ENCODE measurements around the gene TP53TG5. TPM values are rescaled to one million over a fixed set of nuclear protein-coding genes. Genes with fewer than 3 reads are reported as not detected.

TP53TG5 gene
- total RNA-seq, 1 donor from 2014 or later, result not detected

- DNase-seq (no peak), ATAC-seq (no peak)
- no peak overlapping the region for H3K27ac ChIP-seq
- H3K9me3 ChIP-seq, result no peaks in the 10 kb centered on the region
- no peaks in the 10 kb centered on the region for H3K27me3 ChIP-seq
- no peak overlapping the region for H3K4me3 ChIP-seq
- intact Hi-C loops (cut with DNase I), result loop anchor here (5.0 kb wide), 1 partner anchor 35 kb away; the partner anchor contains the start of gene TP53TG5
- H3K36me3 ChIP-seq, result peaks cover 33% of the 10 kb centered on the region
- H3K4me1 ChIP-seq, result peaks cover 21% of the 10 kb centered on the region
- no peak for TF ChIP-seq CTCF (IDR thresholded peaks at IDR 0.05)
Measured at GRCh38 chr20:45412653-45413052, 34.5 kb upstream of the TP53TG5 start.

- no peak for TF ChIP-seq CTCF (IDR thresholded peaks at IDR 0.05)
- H3K27ac ChIP-seq, result no peak overlapping the region
- H3K27me3 ChIP-seq, result no peaks in the 10 kb centered on the region
- peaks cover 33% of the 10 kb centered on the region for H3K36me3 ChIP-seq
- intact Hi-C loops (cut with DNase I), result loop anchor here (5.0 kb wide), 1 partner anchor 34 kb away; the partner anchor contains the start of gene TP53TG5
- no peak for DNase-seq
- no peaks in the 10 kb centered on the region for H3K9me3 ChIP-seq
- H3K4me3 ChIP-seq, result no peak overlapping the region
- peaks cover 14% of the 10 kb centered on the region for H3K4me1 ChIP-seq
- ATAC-seq, result no peak
Measured at GRCh38 chr20:45410887-45411286, 32.8 kb upstream of the TP53TG5 start.

GRCh38 chr20:45409521-45410272 lies 31.6 kb upstream of the TP53TG5 start:
- Histone ChIP-seq H3K4me3 (no peak overlapping the region), H3K9me3 (no peaks in the 10 kb centered on the region), H3K27me3 (no peaks in the 10 kb centered on the region), H3K27ac (no peak overlapping the region), H3K4me1 (peaks cover 18% of the 10 kb centered on the region), H3K36me3 (peaks cover 33% of the 10 kb centered on the region)
- no peak for ATAC-seq
- DNase-seq, result no peak
- TF ChIP-seq CTCF (IDR thresholded peaks at IDR 0.05), result no peak
- intact Hi-C loops (cut with DNase I), result loop anchor here (5.0 kb wide), 1 partner anchor 32 kb away; the partner anchor contains the start of gene TP53TG5

DNA sequence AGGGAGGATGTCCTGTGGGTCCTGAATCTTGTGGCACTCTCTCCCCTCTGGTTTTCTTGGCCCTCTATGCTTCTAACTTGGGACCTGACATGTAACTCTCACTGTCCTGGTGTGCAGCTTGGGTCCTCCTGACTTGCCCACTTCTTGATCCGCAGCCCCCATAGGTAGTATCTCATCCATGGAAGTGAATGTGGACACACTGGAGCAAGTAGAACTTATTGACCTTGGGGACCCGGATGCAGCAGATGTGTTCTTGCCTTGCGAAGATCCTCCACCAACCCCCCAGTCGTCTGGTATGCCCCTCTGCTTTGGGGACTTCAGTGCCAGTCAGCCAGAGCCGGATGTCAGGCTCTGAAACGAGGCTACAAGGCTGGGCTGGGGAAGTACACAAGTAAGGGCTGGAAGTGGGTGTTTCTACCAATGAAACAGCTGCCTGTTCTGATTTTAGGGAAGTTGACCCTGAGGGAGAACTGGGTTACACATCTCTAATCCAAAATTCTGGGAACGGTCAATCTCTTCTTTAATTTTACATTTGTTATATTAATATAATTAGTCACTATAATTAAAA lies 30.6 kb upstream of the TP53TG5 start:
- ATAC-seq, result peak; percentile 42
- H3K36me3 ChIP-seq, result peaks cover 33% of the 10 kb centered on the region
- no peaks in the 10 kb centered on the region for H3K9me3 ChIP-seq
- H3K4me3 ChIP-seq, result no peak overlapping the region
- H3K27ac ChIP-seq, result no peak overlapping the region
- H3K27me3 ChIP-seq, result no peaks in the 10 kb centered on the region
- H3K4me1 ChIP-seq, result peaks cover 18% of the 10 kb centered on the region
- DNase-seq, result no peak
- TF ChIP-seq CTCF (IDR thresholded peaks at IDR 0.05), result no peak
- intact Hi-C loops (cut with DNase I), result no loop called here

DNA sequence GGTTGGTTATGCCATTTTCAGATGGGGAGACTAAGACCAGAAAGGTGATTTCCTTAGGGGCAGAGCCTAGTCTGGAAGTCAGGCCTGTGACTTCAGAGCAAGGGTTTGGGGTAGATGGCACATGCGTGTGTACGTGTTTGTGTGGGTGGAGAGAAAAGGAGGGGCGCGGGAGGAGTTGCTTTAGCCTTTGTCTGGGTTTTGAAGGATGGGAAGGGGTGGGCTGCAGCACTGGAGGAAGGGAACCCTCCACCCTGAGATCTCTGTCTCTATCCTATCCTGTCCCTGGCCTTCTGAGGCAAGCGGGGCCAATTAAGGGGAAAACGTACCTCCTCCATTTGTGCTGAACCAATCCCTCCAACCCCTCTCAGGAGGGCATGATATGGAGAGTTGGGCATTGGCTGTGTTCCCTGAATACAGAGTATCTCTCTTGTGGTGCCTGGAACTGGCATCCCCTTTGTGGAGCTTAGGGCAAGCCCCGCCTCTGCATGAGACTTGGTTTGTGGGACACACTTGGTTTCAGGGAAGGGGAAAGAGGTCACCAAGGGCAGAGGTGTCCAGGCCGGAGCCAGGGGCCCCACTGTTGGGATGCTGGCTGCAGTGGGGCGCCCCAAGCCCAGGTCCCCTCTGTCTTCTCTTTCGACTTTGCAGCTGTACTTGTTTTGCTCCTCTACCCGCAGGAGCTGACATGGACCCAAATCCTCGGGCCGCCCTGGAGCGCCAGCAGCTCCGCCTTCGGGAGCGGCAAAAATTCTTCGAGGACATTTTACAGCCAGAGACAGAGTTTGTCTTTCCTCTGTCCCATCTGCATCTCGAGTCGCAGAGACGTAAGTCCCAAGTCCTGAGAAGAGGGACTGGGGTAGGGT lies 29.9 kb upstream of the TP53TG5 start, which contains the start of gene DBNDD2:
Gene DBNDD2 (plus strand): TSS at position 507 of the 863 bp plus-strand sequence. CDS start 179 bp downstream, at position 686.
- Histone ChIP-seq H3K27me3 (no peaks in the 10 kb centered on the region), H3K4me3 (peak within 1 kb of the TSS; percentile 86), H3K36me3 (peaks cover 33% of the 10 kb centered on the region), H3K4me1 (peaks cover 18% of the 10 kb centered on the region), H3K9me3 (no peaks in the 10 kb centered on the region), H3K27ac (peak within 1 kb of the TSS; percentile 88)
- ATAC-seq, result no peak
- intact Hi-C loops (cut with DNase I), result no loop called here
- no peak for DNase-seq
- TF ChIP-seq CTCF (IDR thresholded peaks at IDR 0.05), result no peak
